Suprapubic skin (tissue), 3 donors: ENCODE measurements around the gene ABCC3.

Source experiments
- CTCF ChIP-seq, 2 donors: fragments of 200-600 bp in 1 of 2; fragments of 450-650 bp in 1 of 2; sonication (generic) in 1 of 2; IDR thresholded peaks; one replicate each; pipeline ENCODE4 v1.5.1; 2016 to 2019; ENCODE audit warnings: antibody characterized with exemption in 2 of 2, mild to moderate bottlenecking in 1 of 2, moderate library complexity in 1 of 2
- POLR2AphosphoS5 ChIP-seq, 3 donors: sonication (generic); formaldehyde crosslinking; IDR thresholded peaks; one replicate each; pipeline ENCODE4 v1.6.1; 2017; ENCODE audit warnings: antibody characterized with exemption in 3 of 3

DNA sequence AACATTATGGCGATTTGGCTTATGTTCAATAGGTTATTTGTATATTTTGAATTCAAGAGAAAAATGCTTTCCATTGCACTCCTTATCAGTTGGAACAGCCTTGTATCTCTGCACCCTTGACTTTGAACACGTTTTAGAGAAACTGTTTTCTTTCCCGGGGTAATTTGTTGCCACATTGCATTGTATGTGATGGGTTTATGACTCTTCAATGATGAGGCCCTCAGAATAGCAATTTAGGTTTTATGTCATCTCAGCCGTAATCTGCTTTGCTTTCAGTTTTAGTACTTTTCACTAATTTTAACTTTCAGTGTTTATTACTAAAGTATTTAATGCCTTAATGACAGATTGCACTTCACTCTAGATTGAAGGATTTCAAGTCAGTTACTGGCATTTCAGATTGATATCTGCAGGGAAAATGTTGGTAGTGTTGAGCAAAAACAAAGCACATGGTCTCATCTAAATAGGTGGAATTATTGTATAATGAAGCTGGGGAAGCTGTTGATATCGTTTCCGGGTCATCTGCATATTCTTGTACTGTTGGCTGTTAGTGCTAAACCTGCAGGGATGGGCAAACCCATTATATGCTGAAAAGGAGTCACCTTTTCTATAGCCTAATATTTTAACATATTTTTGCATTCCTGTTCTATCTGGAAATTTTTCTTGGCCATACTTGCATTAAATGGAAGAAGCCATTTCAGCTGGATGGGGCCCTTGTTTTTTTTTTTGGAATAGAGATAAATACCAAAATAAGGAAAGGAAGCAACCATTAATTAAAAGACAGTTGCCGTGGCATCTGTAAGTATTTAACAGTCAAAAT lies 86.7 kb downstream of the ABCC3 start:
- TF ChIP-seq CTCF (IDR thresholded peaks at IDR 0.05) (no peak), POLR2AphosphoS5 (IDR thresholded peaks at IDR 0.05) (no peak)
